HUDEP-2 (cell line): Measurements from ENCODE around the gene GPLD1.
"Not testable (repeated sequence)": the region's sequence is repeated elsewhere in the genome, so short reads cannot be mapped to it uniquely, and the experiment has no call there.

ENCODE experiments used
- DNase-seq, 76 experiments: peaks; one replicate each; lab custom pipeline; 2025; ENCODE audit not compliant: unreplicated experiment in 76 of 76; lab: John Stamatoyannopoulos, UW

Gene GPLD1, protein sequence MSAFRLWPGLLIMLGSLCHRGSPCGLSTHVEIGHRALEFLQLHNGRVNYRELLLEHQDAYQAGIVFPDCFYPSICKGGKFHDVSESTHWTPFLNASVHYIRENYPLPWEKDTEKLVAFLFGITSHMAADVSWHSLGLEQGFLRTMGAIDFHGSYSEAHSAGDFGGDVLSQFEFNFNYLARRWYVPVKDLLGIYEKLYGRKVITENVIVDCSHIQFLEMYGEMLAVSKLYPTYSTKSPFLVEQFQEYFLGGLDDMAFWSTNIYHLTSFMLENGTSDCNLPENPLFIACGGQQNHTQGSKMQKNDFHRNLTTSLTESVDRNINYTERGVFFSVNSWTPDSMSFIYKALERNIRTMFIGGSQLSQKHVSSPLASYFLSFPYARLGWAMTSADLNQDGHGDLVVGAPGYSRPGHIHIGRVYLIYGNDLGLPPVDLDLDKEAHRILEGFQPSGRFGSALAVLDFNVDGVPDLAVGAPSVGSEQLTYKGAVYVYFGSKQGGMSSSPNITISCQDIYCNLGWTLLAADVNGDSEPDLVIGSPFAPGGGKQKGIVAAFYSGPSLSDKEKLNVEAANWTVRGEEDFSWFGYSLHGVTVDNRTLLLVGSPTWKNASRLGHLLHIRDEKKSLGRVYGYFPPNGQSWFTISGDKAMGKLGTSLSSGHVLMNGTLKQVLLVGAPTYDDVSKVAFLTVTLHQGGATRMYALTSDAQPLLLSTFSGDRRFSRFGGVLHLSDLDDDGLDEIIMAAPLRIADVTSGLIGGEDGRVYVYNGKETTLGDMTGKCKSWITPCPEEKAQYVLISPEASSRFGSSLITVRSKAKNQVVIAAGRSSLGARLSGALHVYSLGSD

DNA sequence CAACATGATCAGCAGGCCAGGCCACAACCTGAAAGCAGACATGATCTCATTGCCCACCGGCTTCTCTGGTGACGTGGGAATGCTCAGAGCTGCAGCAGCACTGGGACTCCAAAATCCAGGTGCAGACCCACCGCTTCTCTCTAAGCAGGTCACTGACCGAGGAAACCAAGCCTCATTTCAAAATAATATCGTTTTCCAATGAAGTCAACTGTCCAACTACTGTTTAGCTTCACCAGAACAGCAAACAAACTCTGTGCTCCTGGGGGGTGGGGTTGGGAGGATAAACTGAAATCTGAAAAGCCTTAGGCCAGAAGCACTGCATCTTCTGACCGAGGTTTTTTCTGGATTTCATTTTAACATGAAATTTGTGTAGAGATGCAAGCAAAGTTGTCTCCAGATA lies at the start of gene GPLD1:
GPLD1 (minus strand) TSS at position 109 of the 400 bp plus-strand sequence; CDS start at position 42, 67 bp downstream.
- DNase-seq: no peak

DNA sequence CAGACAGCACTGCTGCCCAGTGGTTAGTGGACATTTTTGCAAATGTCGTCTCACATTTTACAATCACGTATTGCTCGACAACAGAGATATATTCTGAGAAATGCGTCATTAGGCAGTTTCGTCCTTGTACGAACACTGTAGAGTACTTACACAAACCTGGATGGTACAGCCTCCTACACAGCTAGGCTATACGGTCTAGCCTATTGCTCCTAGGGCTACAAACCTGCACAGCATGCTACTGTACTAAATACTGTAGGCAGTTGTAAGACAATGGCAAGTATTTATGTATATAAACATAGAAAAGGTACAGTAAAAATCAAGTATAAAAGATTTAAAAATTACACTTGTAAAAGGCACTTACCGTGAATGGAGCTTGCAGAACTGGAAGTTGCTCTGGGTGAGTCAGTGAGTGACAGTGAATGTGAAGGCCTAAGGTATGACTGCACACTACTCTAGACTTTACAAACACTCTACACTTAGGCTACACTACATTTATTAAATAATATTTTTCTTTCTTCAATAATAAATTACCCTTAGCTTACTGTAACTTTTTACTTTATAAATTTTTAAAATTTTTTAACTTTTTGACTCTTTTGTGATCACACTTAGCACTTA lies 48.5 kb upstream of the GPLD1 start:
- DNase-seq: no peak

DNA sequence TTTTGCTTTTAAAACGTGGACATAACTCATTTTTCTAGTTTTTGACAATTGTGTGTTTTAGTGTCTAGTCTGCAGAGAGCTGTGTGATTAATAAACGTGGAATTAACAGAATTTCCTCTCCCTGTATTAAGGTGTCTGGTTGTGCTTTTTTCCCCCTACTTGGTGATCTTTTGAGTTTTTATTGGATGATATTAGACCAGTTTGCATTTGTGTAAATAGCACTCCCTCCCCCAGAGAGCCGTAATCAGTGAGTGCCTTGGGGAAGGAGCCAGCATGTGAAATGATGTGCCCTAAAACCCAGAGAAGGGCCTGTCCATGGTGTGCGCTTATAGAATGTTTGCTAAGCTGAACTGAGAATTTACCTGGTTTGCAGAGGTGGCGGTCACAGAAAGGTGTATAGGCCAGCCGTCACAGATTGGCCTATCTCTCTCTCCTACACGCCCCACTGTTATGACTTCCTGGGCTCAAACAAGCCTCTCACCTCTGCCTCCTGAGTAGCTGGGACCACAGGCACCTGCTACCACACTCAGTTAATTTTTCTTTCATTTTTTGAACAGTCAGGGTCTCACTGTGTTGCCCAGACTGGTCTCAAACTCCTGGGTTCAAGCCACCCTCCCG lies 47.8 kb upstream of the GPLD1 start:
- no peak for DNase-seq

DNA sequence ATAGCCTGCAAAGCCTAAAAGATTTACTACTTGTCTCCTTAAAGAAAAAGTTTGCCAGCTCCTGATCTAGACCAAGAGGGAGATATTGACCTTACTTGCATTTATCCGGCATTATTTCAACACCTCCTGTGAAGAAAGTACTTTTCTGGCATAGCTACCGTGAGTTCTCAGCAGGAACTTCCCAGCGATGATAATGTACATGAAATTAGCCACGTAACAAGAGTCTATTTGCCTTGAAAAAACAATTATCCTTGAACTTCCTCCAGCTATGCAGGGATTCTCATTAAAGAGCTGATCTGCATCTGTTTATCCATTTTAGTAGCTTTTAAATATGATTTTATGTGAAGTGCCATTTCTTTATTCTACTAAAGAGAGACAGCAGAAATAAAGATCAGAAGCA lies 47.1 kb upstream of the GPLD1 start:
- no peak for DNase-seq

DNA sequence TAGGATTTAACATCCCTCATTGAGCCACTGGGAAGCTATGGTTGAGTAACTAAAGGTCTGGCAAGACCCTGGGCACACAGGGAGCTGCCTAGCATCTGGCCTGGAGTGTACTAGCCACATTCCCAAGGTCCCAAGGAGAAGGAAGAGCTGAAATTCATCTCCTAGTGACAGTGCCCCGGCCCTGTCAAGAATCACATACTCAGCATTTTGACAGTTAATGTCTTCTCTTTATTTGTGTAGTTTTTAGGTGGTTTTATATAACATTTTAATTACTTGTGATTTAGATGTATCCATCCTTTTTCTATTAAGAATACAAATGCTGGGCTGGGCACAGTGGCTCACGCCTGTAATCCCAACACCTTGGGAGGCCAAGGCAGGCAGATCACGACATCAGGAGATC lies 45.8 kb upstream of the GPLD1 start:
- DNase-seq: no peak

DNA sequence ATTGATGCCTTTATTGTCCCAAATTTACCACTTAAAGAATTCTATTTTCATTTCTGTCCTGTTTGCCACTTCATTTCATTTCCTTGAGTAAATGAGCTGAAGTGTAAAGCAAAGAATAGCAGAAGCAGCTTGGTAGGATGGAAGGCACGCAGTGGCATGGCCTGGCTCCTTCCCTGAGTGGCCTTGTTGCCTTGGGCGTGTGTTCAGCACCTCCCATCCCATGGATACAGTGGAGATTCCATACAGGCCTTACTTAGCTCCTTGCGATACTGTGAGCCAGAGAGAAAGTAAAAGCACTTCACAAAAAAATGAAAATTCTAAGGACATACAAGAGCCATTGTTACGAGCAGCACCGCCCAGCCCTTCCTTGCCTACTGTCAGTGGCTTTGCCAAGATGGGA lies 45.0 kb upstream of the GPLD1 start:
- no peak for DNase-seq

DNA sequence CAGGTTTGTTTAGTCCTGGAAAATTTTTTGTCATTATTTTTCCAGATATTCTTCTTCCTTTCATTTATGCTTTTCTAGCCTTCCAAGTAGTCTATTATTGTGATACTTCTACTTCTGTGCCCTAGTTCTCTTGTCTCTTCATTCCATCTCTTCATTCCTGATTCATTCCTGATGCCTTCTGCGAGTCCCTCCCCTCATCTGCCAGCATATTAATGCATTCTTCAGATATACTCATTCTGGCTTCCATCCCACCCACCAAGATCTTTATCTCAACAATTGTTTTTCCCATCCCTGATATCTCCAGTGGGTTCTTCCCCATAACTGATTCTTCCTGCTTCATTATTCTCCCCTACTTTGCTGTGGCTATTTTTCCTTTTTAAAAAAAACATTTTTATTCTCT lies 40.6 kb upstream of the GPLD1 start:
- DNase-seq: no peak

DNA sequence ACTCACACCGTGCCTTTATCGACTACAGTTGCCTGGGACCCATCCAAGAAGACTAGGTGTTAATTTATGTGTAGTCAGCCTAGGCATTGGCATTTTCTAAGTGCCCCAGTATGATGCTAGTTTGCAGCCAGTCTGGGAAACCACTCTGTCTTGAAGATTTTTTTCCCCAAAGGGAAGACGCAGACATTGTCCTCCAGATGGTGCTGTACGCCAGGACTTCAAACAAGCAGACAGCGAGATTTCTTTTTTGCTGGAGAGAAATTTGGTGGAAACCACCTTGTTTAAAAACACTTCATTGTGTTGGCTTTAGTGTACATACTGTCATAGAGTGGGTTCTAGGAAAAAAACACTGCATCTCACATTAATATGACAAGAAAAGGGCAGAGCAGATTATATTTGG lies 35.4 kb upstream of the GPLD1 start:
- DNase-seq: peak in 40 of 76 experiments; percentile 5 to 63 (median 30)

DNA sequence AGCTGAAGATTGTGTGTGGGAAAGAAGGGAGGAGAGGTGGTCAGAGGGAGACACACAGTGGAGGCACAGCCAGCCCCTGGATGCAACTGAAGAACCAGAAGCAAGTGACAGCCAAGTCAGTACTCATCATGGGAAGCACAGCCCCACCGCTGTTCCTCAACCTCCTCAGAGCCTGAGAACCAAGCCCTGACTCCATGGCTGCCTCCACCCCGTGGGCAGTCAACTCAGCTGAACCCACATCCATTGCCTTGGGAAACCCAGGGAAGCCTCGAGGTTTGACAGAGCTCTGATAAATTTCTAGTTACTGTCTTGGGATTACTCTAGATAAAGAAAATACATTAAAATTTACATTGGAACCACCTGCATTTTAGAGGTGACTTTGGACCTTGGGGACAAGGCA lies 35.0 kb upstream of the GPLD1 start:
- DNase-seq: no peak

DNA sequence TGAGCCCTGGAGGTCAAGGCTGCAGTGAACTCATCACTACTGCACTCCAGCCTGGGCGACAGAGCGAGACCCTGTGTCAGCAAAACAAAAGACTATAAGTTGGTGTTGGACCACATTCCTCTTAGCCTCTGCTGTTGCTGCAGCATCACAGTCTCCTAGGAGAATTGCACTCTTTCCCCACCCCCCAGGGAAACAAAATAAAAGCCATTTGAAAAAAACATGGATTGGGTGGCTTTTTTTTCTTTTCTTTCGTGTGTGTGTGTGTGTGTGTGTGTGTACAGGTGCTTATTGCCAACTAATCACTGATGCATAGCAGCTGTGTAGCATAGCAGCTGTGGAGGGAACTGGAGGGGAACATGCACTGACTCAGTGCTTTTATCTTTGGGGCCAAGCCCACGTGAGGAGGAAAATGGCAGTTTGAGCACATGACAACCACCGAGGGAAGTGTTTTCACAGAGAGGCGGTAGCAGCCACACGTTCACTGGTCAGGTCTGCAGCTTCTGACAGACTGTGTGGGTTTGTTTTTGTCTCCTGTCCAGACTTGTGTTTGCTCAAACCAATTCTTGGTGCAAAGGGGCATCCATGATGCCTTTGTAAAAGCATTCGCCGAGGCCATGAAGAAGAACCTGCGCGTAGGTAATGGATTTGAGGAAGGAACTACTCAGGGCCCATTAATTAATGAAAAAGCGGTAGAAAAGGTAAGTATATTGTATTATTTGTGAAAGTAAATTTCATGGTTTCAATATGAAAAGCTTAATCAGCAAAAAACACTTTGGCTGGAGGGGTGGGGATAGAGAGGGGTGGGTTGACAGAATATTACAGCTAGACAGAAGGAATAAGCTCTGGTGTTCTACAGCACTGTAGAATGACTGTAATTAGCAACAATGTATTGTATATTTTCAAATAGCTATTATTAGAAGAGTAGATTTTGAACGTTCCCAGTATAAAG lies 33.1 kb upstream of the GPLD1 start:
- DNase-seq: peak in 73 of 76 experiments; percentile 21 to 90 (median 65)

DNA sequence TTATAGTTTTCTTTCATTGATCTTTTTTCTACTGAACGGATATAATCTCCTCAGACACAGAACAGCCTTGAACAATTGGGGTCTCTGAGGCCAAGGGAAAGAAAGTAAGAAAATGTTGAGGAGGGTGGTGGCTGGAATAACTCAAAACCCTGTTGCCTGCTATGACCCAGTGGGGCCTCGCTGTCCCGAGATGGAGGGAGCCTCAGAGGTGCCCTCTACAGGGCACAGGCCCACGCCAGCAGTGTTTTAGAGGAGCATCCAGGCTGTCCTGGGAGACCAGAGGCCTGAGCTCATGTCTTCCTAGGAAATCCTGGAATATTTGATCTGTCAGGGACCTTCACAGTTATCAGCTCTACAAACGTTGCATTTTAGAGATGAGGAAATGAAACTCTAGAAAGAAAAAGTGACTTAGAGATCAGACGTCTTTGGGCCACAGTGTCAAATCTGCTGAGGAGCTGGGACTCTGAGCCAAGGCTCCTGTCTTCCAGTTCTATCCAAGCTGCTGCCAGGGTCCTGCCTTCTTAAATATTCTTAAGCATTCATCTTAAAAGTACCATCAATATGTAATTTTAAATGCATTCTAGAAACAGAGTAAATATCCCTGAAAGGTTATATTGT lies 31.7 kb upstream of the GPLD1 start:
- DNase-seq: peak in 68 of 76 experiments; percentile 13 to 81 (median 58)

DNA sequence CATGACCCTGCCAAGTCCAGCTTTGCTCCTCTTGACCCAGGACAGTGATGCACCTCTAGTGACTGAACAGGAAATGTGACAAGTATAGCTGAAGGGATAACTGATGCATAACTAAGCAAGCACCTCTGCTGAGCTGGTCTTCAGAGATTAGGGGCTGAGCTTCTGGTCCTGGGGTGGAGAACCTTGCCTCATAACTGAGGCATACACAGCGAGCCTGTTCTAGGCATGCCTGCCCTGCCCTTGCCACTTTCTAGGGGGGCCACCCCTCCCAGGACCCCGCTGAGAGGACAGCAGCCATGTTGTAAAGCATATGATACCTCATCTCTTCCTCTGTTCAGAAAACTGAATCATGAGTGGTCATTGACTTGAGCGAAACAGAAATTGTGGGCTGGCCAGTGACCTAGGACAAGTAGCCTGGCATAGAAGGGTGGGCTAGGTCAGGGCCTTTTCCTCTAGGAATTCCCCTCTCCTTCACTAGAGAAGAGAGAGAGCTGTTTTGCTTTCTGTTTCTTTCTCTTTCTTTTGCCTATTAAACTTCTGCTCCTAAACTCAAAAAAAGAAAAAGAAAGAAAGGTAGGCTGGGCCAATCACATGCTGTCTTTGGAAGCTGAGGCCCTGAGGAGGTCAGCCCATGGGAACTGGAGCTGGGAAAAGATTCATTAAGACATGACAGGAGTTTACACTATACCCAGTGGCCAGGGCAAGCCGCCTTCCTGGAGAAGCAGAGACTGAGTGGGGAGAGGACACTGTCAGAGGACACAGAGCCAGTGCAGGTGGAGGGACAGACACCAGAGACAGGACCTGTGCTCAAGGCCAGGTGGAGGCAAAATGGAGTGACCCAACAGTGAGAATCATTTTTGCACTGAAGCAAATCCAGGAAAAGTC lies 28.5 kb upstream of the GPLD1 start:
- no peak for DNase-seq

DNA sequence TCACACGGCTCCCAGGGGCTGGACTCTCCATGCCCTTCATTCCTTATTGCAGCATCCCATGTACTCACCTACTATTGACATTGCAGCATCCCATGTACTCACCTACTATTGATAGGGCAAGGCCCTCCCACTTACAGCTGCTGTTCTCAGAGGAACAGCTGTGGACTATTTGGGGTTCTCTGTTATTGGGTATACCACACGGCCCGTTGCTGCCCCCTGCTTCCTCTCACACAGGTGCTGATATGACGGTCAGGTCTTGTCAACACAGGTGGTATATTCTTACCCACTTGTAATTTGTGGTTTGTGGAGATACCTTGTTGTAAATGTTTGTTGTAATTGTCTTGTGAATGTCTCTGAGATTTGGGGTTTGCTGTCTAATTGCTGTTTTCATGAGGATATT lies 24.2 kb upstream of the GPLD1 start:
- no peak for DNase-seq

DNA sequence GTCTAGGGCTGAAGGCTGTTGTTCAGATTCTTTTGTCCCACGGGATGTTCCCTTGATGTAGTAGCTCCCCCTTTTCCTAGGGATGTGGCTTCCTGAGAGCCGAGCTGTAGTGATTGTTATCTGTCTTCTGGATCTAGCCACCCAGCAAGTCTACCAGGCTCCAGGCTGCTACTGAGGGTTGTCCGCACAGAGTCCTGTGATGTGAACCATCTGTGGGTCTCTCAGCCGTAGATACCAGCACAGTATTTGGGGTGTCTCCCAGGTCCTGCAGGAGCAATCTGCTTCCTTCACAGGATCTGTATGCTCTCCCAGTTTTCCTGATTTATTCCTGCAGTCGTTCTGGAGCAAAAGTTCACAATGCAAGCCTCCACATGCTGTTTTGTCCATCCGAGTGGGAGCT lies 22.6 kb upstream of the GPLD1 start:
- DNase-seq: not testable (repeated sequence)

DNA sequence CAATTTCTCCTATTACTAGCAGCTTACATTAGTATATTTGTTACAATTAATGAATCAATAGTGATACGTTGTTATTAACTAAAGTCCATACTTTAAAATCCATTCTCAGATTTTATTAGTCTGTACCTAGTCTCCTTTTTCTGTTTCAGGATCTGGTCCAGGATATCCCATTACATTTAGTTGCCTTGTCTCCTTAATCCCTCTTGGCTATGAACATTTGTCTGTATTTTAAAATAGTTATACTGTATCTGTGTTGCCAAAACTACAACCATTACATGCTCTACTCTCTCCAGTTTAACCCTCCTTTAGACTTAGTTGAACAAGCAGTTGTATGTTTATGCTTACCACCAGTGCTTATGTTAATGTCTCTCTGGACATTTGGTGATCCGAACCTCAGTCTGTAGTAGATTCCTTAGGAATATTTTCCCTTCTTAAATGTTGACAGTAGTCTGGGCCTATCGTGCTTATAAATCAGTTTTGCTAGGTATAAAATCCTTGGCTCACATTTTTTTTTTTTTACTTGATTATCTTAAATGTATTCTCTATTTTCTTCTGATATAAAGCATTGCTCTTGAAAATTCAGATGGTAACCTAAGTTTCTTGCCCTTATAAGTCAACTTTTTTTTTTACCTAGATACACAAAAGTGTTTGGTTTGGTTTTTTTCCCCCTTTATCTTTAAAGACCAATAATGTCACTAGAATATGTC lies 17.6 kb upstream of the GPLD1 start:
- no peak for DNase-seq

DNA sequence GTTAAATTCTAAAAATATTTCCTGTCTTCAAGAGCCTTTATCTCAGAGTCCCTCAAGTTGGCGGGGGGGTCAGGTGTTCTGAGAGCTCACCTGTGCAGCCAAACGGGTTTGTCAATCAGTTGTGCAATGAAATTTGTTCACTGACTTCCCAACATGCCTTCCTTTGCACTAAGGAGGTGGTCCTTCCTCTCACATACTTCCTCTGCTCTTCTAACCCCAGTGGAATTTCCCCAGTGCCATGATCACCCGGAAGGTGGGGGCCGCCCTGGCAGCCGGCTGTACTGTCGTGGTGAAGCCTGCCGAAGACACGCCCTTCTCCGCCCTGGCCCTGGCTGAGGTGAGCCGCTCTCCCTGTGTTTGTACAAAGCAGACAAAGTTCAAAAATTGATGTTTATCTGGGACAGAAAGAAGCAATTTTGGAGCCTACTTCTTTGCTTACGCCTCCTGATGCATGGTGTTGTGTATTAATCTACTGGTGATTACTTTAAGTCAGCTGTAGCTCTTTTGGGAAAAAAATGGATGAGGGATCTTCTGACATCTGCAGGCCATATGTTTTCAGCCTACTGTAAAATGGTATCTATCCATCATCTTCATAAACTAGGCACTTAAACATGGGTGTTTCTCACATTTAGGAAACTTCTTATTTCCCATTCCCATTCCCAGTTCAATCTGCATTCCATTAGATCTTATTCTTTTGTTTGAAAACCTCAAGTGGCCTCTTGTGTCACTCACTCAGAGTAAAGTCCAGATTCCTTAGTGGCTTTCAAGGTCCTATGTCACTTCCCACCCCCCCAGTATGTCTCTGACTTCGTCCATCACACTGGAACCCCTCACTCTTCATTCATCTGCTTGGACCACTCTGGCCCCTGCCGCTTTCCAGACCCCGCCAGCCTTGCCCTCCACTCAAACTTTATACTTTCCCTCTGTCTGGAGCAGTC lies 15.5 kb upstream of the GPLD1 start:
- no peak for DNase-seq

DNA sequence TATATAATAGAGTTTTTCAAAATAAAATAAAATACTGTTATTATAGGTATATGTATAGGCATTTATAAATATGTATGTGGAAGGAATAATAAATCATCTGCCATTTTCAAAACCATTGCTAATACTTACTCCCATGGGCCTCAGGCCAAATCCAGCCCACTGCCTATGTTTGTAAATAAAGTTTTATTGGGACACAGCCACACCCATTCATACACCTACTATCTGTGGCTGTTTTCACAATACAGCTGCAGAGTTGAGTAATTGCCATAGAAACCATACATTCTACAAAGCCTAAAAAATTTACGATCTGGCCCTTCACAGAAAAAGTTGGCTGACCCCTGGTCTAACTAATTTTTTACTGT lies 14.9 kb upstream of the GPLD1 start:
- no peak for DNase-seq
